ENCODE data around the gene SLC2A3.
"Not testable (repeated sequence)": the region's sequence is repeated elsewhere in the genome, so short reads cannot be mapped to it uniquely, and the experiment has no call there.

The SLC2A3 gene

DNA sequence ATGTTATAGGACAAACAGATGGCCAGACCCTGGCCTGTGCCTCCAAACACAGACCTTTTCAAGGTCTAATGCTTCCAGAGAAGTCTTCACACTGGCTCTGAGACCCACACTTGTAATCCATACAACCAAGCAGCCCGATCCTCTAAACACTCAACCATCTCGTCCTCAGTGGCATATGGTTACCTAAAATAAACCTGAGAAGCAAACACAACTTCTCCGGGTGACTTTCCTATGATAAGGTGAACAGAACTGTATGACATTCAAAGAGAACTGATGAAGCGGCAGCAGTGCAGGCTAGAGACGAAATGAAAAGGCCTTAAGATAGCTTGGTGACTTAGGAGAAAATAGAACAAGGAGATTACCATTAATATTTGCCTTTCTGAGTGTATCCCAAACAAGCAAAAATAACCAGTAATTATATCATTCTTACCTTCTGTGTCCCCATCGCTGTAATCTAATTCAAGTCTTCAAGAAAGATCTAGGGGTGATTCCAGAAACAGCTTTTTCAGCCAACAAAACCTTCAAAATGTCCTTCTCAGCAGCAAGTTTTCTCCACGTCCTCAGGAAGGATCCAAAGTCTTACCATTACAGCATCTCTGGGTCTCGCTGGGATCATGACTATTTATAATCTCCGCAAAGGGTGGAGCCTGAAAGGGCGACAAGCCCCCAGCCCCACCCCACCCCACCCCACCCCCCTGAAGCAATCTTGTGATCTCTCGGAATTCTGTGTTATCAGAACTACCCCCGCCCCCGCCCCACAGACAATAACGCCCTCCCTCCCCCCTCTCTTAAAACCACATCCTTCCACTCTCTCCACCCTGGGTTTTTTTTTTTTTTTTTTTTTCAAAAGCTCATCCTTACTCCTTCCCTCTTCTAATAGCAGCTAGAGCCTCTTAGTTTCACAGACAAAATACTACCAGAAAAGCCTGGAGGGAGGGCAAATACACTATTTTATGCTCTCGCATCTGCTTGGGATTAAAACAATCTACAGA is at the start of gene SLC2A3:
SLC2A3 (minus strand) TSS at position 598 of the 992 bp plus-strand sequence; CDS start at position 445, 153 bp downstream.
- DNase-seq = peak; percentile 94

DNA sequence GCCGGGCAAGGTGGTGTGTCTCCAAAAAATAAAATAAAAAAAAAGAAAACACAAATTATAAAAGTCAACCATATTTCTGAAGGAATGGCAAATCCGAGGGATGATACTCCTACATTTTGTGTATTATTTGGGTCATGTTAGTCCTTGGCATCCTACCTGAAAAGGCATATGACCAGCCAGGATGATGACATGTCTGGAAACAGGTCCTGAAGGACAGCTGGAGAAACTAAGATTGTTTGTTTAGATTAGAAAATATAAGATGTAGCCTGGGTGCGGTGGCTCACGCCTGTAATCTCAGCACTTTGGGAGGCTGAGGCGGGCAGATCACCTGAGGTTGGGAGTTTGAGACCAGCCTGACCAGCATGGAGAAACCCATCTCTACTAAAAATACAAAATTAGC is 48.9 kb upstream of the SLC2A3 start:
- DNase-seq = no peak

DNA sequence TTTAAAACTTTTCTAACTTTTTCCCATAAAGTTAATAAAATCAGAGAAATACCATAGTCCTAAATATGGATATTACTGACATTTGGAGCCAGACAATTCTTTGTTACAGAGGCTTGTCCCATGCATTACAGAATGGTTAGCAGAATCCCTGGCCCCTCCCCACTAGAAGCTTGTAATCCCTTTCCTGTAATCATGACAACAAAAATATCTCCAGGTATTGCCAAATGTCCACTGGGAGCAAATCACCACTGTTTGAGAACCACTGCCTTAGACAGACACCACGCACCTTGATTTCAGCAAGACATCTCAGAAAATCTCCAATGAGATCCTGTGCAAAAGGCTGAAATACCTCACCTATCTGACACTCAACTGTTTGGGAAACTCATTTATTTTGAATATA is 47.5 kb upstream of the SLC2A3 start:
- DNase-seq = not testable (repeated sequence)

DNA sequence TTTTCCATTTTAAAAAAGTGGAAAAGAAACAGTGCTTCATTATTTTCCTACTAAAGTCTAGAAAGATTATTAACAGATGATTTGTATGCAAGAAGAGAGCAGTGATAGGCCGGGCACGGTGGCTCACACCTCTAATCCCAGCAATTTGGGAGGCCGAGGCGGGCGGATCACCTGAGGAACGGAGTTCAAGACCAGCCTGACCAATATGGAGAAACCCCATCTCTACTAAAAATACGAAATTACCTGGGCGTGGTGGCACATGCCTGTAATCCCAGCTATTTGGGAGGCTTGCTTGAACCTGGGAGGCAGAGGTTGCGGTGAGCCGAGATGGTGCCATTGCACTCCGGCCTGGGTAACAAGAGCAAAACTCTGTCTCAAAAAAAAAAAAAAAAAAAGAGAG is 47.0 kb upstream of the SLC2A3 start:
- DNase-seq = not testable (repeated sequence)

DNA sequence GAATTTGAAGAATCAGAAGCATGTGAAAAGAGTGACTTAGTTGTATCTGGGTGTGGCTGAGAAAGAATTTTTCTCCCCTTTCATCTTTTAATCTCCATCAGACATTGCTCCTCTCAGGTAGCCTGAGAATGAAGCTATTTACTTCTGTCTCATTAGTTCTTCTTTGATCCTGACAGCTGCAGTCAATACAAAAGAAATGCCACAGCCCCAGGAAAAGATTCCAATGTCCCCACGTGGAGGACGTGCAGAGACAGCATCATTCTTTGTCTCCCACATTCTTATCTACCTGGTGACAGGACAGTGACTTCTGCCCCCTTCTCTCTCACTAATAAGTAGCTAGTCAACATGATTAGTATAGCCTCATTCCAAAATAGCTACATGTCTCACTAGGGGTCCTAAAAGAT is 46.3 kb upstream of the SLC2A3 start:
- not testable (repeated sequence) for DNase-seq

DNA sequence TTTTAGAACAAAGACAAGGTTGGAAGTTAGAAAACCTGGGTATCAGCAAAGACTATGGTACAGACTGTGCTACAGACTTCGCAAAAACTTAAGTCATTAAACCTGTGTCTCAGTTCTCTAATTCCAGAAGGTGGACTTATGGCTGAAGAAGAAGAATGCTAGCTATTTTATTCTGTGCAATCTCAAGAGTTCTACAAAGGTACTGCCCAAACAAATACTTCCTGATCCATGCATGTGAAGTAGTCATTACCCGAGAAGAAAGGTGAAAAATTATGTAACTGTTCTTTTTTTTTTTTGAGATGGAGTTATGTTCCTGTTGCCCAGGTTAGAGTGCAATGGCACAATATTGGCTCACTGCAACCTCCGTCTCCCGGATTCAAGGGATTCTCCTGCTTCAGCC is 45.5 kb upstream of the SLC2A3 start:
- no peak for DNase-seq

DNA sequence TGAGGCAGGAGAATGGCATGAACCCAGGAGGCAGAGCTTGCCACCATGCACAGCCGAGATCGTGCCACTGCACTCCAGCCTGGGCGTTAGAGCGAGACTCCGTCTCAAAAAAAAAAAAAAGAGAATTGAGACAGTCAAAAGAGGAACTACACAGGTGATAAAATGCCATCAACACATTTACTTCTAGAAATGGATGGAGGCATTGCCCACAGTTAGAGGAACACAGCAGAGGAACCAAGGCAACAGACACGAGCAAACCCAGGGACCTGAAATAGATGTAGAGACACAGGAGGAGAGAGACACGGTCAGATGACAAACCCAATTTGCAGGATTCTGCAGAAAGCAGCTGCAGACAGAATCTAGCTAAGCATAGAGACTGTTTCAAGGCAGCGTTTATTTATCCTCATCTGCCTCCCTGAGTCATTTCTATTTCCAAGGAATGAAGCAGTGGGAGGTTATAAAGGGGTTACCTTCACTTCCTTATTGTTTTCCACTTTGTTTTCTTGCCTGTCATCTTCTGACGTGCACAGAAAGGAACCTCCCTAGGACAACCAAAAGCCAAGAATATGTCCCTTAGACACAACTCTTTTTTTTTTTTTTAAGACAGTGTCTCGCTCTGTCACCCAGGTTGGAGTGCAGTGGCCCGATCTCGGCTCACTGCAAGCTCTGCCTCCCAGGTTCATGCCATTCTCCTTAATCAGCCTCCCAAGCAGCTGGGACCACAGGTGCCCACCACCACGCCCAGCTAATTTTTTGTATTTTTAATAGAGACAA is 41.6 kb upstream of the SLC2A3 start:
- not testable (repeated sequence) for DNase-seq

DNA sequence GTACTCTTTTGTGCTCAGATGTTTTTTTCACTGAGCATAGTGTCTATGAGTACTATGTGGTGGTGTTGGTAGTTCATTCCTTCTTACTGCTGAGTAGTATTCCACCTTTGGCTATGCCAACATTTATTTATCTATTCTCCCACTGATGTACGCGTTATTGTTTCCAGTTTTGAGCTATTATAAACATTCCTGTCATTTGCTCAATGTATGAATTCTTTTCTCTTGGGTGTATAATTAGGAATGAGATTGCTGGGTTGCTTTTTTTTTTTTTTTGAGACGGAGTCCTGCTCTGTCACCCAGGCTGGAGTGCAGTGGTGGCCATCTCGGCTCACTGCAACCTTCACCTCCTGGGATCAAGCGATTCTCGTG is 37.5 kb upstream of the SLC2A3 start:
- DNase-seq = no peak

DNA sequence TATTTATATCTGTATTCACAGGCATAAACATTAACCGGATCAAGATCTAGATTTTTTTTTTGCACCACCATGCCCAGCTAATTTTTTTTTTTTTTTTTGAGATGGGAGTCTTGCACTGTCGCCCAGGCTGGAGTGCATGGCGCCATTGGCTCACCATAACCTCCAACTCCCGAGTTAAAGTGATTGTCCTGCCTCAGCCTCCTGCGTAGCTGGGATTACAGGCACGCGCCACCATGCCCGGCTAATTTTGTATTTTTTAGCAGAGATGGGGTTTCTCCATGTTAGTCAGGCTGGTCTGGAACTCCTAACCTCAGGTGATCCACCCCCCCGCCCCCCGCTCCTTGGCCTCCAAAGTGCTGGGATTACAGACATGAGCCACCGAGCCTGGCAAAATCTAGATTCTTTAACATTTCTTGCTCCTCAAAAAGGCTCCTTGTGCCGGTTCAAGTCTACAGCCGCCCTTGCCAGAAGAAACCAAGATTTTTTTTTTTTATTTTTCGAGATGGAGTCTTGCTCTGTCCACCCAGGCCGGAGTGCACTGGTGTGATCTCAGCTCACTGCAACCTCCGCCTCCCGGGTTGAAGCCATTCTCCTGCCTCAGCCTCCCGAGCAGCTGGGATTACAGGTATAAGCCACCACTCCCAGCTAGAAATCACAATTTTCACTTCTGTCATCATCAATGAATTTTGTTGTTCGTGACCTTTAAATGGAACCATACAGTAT is 36.9 kb upstream of the SLC2A3 start:
- no peak for DNase-seq

DNA sequence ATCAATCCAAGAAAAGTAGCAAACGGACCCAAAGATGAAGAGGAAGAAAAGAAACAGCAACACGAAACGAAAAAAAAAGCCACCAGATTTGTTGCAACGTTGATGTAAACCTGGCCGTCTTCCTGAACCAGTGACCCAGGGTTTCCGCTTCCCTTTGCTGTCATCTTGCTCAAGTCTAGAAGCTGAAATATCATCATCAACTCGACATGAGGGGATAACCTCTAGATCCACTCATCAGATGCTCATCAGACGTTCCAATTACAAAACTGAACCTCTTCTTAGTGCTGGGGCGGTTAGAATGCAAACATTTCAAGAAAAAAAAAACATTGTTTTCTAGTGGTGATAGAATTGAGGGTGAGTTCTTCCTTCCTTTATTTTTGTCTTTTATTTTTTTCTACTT is 36.3 kb upstream of the SLC2A3 start:
- peak; percentile 21 for DNase-seq

DNA sequence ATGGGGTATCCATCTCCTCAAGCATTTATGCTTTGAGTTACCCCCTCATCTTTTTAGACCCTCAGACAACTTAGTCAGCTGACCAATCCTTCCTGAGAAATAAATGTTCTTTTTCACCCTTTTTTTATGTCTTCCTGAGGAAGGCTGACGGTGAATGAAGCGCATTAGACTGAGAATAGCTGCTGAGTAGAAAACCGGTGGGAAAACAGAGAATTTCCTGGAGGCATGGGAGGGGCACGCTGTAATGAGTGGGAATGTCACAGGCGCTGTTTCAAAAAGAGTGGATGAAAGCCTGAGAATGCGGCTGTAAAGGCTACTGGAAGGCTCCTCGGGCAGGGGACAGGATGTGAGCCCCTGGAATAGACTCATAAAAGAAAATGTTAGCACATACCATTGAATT is 35.8 kb upstream of the SLC2A3 start:
- not testable (repeated sequence) for DNase-seq

DNA sequence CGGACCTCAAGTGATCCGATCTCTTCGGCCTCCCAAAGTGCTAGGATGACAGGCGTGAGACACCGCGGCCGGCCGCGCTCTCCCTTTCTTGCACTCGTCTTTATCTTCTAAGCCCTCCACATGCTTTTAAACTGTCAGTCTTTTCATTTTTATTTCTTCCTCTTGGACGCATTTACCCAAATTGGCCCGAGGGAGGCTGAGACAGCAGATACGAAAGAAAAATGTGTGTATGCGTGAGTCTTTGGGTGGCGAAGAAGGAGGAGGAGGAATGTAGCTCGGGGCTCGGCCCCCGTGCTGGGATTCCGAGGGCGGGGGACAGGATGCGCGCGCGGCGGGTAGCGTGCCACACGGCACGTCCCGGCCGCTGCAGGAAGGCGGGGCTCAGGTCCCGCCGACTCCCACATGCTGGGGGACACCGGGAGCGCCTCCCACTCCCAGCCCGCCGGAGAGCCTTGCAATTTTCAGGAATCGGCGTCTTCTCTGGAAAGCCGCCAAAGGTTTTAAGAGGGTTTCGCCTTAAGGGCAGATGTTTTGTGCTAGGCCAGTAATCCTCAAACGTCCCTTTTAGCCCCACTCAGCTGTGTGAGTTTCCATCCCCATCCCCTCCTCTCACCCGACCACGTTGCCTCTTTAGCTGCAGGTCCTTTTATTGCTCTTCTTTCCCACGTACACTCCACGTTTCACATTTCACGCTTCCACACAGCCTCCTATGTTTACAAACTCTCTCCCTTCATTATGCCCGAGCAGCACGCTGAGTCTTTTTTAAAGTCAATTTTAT is 34.7 kb upstream of the SLC2A3 start:
- peak; percentile 94 for DNase-seq

DNA sequence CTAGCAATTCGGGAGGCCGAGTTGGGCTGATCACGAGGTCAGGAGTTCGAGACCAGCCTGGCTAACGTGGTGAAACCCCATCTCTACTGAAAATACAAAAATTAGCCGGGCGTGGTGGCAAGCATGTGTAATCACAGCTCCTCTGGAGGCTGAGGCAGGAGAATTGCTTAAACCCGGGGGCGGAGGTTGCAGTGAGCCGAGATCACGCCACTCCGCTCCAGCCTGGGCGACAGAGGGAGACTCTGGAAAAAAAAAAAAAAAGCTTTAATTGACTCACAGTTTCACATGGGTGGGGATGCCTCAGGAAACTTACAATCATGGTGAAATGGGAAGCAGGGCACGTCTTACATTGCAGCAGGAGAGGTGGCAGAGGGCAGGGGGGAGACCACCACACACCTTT is 30.6 kb upstream of the SLC2A3 start:
- DNase-seq = no peak

DNA sequence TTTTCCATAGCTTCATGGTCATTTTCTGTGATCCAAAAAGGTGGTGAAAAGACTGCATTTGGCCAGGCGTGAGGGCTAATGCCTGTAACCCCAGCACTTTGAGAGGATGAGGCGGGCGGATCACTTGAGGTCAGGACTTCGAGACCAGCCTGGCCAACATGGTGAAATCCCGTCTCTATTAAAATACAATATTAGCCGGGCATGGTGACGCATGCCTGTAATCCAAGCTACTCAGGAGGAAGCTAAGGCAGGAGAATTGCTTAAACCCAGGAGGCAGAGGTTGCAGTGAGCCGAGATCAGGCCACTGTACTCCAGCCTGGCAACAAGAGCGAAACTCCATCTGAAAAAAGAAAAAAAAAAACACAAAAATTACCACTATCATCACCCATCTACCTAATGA is 28.7 kb upstream of the SLC2A3 start:
- DNase-seq = not testable (repeated sequence)

DNA sequence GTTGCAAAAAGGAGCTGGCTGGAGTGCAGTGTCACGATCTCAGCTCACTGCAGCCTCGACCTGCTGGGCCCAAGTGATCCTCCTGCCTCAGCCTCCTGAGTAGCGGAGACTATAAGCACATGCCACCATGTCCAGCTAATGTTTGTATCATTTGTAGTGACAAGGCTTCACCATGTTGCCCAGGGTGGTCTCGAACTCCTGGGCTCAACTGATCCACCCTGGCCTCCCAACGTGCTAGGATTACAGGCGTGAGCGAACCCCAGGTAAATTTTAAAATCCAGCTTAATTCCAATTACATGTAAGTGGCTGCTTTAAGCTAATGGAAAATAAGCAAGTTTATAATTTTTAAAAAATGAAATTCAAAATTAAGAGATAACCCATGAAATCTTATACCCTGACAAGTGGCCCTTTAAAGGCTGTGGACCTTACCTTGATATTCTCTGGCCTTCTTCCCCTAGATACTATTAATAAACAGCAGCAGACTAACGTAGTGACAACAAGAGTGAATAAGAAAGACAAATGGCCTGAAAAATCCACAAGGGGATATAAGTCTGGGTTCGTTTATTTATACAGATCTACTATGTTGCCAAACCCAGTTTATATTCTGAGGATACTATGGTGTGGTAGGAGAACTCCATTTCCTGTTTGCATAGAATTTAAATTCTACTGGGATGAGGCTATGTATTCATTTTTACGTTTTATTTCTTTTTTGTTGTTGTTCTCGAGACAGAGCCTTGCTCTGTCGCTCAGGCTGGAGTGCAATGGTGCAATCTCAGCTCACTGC is 25.6 kb upstream of the SLC2A3 start:
- no peak for DNase-seq

DNA sequence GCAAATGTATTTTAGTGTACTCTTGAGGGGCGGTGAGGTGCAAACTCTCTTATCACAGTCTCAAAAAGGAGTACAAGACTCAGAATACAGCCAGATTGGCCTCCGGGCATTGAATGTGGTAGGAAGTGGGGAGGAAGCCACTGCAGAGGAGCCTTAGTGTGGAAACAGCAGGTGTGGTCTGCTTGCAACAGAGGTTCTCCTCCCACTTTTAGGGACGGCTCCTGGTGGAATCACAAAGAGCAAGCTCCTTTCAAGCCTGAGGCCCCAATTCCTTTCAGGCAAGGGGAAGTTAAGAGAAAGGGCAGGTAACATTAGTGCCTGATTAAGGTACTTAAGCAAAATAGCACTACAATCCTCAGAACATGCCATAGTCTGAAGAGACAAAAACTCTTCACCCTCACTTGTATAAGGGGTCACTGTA is 23.7 kb upstream of the SLC2A3 start:
- peak; percentile 76 for DNase-seq

DNA sequence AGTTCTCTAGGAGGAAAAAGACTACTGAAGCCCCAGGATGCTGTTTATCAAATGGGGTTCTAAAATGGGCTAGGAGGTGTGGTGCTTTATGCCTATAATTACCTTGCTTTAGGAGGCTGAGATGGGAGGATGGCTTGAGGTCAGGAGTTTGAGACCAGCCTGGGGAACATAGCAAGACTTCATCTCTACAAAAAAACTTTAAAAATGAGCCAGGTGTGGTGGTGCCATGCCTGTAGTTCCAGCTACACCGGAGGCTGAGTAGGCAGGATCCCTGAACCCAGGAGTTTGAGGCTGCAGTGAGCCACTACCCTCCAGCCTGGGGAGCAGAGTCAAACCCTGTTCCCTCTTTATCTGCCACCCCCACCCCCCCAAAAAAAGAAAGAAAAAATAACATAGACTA is 23.3 kb upstream of the SLC2A3 start:
- DNase-seq = no peak

DNA sequence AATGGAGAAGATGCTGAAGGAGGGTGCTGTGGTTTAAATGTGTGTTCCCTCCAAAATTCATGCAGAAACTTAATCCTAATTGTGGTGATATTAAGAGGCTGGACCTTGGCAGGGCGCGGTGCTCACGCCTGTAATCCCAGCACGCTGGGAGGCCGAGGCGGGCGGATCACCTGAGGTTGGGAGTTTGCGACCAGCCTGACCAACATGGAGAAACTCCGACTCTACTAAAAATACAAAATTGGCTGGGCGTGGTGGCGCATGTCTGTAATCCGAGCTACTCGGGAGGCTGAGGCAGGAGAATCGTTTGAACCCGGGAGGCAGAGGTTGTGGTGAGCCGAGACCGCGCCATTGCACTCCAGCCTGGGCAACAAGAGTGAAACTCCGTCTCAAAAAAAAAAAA is 18.9 kb upstream of the SLC2A3 start:
- DNase-seq = not testable (repeated sequence)

DNA sequence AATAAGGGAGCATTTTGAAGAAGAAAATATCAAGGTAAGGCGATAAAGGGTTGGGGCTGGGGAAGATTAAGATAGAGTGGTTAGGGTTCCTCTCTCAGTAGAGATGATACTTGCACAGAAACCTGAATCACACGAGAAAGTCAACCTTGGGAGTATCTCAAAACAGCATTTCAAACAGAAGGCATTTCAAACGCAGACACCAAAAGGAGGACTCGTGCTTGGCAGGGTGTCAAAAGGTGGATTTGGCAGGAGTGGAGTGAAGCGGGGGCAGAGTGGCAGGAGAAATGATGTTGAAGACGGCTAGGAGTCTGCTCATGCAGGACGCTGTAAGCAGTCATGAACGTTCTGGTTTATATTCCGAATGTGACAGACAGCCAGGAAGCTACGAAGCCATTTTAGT is 18.4 kb upstream of the SLC2A3 start:
- not testable (repeated sequence) for DNase-seq

DNA sequence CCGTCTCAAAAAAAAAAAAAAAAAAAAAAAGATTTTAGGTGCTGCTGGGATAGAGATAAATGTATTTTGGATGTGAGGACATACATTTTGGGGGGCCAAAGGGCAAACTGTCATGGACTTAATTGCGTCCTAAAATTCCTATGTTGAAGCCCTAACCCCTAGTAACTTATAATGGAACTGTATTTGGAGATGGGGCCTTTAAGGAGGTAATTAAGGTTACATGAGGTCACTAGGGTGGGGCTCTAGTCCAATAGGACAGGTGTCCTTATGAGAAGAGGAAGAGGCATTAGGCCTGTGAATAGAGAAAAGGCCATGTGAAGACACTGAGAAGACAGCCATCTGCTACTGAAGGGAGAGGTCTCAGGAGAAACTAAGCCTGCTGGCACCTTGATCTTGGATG is 17.9 kb upstream of the SLC2A3 start:
- DNase-seq = not testable (repeated sequence)

DNA sequence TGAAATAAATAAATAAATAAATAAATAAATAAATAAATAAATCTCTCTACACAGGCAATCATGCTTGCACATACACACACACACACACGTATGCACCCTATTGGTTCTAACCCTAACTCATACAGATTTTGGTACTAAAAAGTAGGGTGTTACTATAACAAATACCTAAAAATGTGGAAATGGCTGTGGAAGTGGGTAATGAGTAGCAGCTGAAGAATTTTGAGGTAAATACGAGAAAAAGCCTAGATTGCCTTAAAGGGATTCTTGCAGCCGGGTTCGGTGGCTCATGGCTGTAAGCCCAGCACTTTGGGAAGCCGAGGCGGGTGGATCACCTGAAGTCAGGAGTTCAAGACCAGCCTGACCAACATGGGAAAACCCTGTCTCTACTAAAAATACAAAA is 15.7 kb upstream of the SLC2A3 start:
- no peak for DNase-seq

Data from activated CD4-positive, alpha-beta T cell treated with anti-CD3 and anti-CD28 coated beads, Interleukin-2, Interleukin-6, amounts not matched to agents 100 ng/mL and 50 ng/mL, durations not matched to agents 16 hours and 8 hours (primary cell).